GM21737 (cell line): ENCODE results near the gene RPL6.
"Not testable (repeated sequence)": the region's sequence is repeated elsewhere in the genome, so short reads cannot be mapped to it uniquely, and the experiment has no call there.

Experiments
- ATAC-seq: cut with Tn5 transposase; IDR thresholded peaks from one replicate; pipeline ENCODE4 v1.9.1; 2021; ENCODE audit warnings: mild to moderate bottlenecking, moderate library complexity; ENCODE audit not compliant: unreplicated experiment

RPL6 gene

DNA sequence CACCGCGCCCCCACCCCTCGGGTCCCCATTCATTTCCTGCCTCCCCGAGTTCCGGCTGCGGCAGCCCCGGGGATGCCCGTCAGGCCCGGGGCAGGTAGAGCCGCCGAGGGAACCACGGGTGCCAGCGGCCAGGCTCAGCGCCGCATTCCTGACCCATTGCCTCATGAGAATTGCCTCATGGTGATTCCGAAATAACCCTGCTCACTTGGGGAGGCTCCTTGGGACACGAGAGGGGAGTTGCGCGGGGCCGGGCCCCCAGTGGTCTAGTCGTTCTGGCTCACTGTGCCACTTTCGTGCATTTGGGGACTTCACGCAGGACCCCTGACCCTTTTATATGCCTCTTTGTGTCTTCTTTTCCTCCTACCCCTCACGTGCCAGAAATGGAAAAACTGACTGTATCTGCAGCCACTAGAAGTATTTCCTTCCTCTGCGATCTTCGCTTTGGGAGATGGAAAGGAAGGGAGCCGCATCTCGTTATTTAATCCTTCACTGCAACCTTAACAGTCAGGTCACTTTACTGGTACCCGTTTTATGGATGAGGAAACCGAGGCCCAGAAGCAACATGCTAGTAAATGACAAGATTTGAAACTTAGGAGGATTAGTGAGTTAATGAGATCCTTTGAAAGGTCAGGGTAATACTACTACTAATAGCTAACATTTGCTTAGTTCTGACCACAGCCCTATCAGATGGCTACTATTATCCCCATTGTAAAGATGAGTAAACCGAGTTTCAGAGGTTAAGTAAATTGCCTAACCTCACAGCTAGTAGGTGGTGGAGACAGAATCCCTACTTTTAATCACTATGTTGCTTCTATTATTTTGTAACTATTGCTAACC is 10.1 kb upstream of the RPL6 start:
- ATAC-seq = no peak

DNA sequence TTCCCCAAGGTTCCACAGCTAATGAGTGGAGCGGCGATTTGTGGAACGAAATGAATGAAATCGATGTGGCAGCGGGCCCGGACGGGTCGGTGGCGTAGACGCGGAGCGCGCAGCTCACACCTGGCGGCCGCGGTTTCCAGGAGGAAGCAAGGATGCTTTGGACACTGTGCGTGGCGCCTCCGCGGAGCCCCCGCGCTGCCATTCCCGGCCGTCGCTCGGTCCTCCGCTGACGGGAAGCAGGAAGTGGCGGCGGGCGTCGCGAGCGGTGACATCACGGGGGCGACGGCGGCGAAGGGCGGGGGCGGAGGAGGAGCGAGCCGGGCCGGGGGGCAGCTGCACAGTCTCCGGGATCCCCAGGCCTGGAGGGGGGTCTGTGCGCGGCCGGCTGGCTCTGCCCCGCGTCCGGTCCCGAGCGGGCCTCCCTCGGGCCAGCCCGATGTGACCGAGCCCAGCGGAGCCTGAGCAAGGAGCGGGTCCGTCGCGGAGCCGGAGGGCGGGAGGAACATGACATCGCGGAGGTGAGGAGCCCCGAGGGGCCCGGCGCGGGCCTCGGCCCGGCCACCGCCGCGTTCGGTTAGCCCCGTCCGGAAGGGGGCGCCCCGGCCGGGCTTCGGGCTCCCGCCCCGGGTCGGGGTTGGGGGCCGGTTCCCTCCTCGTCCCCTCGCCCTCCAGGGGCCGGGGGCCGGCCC is 9.3 kb upstream of the RPL6 start, which contains the start of gene PTPN11:
TSS of gene PTPN11 (plus strand) at position 340 of the 689 bp plus-strand sequence. CDS start at position 505, 165 bp downstream.
- ATAC-seq = peak; percentile 71

DNA sequence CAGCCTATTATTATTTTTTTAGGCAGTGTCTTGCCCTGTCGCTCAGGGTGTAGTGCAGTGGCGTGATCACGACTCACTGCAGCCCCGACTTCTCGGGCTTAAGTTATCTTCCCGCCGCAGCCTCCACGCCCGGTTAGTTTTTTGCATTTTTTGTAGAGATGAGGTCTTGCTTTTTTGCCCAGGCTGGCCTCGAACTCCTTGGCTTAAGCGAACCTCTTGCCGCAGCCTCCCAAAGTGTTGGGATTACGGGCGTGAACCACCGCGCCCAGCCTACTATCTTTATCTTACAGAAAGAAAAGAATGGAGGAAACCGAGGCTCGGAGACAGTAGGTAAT is 8.8 kb upstream of the RPL6 start:
- peak; percentile 2 for ATAC-seq

DNA sequence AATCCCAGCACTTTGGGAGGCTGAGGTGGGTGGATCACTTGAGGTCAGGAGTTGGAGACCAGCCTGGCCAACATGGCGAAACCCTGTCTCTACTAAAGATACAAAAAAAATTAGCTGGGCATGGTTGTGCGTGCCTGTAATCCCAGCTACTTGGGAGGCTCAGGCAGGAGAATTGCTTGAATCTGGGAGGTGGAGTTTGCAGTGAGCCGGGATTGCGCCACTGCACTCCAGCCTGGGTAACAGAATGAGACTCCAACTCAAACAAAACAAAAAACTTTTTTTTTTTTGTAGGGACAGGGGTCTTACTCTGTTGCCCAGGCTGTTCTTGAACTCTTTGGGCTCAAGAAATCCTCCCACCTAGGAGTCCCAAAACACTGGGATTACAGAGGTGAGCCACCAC is 6.1 kb upstream of the RPL6 start:
- not testable (repeated sequence) for ATAC-seq

DNA sequence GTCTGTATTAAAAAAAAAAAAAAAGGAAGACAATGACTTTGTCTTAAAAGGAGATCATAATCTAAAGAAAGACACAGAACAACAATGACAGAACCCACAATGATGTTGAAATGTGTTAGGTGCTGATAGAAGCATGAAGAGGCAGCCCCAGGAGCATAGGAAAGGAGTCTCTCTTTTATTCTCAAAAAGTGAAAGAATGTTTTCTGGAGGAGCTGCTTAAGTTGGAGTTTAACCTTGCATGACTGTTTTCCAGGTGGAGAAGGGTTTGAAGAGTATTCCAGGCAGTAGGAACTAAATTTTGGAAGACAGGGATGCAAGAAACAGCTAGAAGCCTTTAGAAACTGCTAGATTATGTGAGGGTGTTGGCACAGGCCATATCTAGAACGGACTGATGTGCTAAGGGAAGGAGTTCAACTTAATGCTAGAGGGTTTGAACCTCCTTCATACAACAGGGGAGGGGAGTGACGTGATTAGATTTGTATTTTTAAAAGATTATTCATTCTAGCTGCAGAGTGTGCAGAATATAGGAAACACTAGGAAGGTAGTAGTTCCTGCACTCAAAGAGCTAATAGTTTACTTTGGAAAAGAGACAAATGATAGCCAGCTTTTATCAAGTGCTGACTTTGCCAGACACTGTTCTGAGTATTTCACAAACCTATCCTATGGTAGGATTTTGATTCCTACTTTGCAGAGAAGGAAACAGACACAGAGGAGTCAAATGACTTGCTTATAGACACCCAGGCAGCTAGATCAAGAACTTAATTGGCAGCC is 4.6 kb upstream of the RPL6 start:
- no peak for ATAC-seq

DNA sequence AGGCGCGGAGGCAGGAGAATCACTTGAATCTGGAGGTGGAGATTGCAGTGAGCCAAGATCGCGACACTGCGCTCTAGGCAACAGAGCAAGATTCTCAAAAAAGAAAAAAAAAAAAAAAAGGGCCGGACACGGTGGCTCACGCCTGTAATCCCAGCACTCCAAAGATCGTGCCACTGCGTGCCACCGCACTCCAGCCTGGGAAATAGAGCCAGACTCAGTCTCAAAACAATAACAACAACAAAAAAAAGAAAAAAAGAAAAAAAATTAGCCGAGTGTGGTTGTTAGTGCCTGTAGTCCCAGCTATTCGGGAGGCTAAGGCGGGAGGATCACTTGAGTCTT is 470 bp upstream of the RPL6 start:
- no peak for ATAC-seq

DNA sequence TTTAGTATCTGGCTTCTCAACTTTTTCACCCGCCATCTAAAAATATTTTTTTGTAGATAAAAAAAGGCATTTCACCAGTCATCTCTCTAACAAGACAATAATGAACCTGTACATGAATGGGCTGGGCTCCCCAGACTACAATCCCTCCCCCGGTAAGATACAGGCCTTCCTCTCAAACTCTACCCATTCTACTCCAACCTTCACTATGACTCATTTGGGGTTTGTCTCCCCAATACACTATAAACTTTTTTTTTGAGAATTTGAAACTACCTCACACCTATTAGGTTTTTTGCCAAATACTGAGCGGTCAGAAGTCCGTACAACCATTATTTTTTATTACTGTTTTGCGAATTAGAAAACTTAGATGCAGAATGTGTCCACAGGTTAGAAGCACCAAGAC is 784 bp downstream of the RPL6 start:
- peak; percentile 5 for ATAC-seq

DNA sequence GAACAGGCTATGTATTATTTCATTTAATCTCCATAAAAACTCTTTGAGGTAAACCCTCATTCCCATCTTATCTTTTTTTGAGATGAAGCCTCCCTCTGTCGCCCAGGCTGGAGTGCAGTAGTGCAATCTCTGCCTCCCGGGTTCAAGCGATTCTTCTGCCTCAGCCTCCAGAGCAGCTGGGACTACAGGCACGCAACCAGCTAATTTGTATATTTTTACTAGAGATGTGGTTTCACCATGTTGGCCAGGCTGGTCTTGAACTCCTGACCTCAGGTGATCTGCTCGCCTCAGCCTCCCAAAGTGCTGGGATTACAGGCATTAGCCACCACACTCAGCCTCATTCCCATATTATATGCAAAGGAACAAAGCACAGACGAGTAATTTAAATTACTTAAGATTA is 1.7 kb downstream of the RPL6 start:
- ATAC-seq = not testable (repeated sequence)

DNA sequence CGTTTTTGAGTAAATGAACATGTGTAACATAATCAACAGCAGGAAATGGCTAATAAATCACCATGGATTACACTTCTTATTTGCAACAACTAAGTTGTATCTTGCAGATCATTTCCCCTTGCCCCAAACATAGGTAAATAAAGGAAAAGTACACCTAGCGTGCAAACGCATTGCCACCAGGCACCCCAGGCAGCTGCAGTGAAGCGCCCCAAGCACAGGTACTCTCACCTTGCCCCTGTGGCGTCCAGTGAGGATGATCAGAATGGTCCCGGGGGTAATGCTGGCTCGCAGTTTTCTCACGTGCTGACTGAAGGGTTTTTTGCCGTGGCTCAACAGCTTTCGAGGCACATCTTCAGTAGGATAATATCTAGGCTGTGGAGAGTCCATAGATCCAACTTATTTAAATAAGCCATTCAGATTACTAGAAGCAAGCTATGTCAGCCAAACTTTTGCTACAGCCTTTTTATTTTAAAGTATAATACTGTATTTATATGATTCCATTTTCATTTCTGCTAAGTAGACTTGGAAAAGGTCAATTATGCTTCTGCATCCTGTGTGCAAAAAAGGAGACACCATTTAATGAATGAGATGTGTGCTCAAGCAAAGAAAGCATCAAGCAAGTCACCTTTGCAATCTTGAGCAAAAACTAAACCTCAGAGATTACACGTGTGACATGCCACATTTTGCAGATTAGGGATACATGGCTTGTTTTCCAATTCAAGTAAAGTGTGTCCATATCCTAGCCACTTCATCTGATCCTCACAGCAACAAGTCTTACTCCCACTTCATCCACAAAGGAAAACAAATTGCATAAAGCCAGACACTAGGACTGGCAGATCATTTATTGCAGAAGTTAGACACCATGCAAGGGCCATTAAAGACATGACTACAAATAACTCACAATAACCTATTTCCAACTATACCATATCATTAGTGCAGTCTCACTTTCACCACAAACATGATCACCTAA is 2.6 kb downstream of the RPL6 start:
- ATAC-seq = no peak

DNA sequence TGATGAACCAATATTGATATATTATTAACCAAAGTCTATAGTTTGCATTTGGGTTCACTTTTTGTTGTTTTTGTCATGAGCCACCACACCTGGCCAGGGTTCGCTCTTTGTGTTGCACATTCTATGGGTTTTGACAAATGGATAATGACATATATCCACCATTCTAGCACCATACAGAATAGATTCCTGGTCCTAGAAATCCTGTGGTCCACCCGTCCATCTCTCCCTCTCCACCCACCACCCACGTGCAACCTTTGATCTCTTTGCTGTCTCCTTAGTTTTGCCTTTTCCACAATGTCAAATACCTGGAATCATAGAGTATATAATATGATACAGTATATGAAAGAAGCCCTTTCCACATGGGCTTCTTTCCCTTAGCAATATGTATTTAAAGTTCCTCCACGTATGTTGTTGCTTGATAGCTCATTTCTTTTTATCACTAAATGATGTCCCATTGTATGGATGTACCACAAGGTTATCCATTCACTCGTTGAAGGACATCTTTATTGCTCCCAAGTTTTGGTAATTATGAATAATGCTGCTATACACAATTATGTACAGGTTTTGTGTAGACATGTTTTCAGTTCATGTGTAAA is 7.4 kb downstream of the RPL6 start:
- no peak for ATAC-seq

DNA sequence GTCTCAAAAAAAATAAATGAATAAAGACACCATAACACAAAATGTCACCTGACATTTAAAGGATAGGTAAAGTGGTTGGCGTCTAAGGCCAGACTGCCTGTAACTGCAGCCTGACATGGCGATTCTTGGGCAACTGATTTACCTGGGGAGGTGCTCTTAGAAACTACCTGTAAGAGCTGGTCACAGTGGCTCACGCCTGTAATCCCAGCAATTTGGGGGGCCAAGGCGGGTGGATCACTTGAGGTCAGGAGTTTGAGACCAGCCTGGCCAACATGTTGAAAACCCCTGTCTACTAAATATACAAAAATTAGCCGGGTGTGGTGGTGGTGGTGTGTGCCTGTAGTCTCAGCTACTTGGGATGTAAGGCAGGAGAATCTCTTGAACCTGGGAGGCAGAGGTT is 8.4 kb downstream of the RPL6 start:
- ATAC-seq = no peak

DNA sequence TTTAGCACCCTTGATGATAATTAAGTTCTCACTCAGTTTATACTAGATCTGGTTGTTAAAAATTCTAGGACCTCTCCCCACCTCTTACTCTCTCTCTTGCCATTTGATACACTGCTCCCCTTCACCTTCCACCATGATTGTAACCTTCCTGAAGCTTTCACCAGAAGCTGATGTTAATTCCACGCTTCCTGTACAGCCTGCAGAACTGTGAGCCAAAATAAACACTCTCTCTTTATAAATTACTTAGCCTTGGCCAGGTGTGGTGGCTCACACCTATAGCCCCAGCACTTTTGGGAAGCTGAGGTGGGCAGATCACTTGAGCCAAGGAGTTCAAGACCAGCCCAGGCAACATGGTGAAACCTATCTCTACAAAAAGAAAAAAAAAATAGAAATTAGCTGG is 16.1 kb downstream of the RPL6 start:
- ATAC-seq = no peak

DNA sequence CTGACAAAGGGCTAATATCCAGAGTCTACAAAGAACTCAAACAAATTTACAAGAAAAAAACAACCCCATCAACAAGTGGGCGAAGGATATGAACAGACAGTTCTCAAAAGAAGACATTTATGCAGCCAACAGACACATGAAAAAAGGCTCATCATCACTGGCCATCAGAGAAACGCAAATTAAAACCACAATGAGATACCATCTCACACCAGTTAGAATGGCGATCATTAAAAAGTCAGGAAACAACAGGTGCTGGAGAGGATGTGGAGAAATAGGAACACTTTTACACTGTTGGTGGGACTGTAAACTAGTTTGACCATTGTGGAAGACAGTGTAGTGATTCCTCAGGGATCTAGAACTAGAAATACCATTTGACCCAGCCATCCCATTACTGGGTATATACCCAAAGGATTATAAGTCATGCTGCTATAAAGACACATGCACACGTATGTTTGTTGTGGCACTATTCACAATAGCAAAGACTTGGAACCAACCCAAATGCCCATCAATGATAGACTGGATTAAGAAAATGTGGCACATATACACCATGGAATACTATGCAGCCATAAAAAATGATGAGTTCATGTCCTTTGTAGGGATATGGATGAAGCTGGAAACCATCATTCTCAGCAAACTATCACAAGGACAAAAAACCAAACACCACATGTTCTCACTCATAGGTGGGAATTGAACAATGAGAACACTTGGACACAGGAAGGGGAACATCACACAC is 19.3 kb downstream of the RPL6 start:
- not testable (repeated sequence) for ATAC-seq

DNA sequence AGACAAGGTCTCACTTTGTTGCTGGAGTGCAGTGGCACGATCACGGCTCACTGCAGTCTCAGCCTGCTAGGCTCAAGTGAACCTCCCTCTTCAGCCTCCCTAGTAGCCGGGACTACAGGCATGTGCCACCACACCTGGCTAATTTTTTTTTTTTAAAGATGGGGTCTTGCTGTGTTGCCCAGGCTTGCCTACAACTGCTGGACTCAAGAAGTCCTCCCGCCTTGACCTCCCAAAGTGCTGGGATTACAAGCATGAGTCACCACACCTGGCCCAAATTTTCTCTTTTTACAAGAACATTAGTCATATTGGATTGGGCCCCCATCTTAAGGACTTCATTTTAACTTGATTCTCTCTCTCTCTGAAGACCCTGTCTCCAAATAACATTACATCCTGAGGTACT is 20.2 kb downstream of the RPL6 start:
- no peak for ATAC-seq

DNA sequence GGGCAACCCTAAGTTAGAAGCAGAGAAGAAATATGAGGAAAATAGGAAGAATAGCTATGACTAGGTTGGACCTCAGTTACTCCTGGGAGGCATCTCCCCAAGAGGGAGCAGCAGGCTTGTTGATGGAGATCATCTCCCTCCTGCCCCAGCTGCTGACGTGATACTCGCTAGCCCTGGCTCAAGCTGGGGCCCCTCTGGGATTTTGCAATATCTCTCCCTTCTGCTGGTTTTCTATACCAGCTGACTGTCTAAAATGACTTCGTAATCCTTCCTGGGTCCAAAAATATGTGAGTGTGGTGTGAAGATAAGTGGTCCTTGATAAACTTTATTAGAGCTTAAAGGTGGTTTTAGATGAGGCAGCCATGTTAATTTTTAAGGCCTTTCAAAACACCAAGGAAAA is 22.7 kb downstream of the RPL6 start:
- no peak for ATAC-seq

DNA sequence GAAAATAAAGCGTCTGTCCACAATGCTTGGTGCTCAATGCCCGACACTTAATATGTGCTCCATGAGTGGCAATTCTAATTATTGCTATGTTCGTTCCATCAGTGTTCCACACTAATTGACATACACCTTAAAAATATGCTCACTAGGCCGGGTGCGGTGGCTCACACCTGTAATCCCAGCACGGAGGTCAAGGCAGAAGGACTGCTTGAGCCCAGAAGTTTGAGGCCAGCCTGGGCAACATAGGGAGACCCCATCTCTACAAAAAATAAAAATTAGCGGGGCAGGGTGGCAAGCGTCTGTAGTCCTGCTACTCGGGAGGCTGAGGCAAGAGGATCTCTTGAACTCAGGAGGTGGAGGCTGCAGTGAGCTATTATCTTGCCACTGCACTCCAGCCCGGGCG is 26.5 kb downstream of the RPL6 start:
- ATAC-seq = no peak

DNA sequence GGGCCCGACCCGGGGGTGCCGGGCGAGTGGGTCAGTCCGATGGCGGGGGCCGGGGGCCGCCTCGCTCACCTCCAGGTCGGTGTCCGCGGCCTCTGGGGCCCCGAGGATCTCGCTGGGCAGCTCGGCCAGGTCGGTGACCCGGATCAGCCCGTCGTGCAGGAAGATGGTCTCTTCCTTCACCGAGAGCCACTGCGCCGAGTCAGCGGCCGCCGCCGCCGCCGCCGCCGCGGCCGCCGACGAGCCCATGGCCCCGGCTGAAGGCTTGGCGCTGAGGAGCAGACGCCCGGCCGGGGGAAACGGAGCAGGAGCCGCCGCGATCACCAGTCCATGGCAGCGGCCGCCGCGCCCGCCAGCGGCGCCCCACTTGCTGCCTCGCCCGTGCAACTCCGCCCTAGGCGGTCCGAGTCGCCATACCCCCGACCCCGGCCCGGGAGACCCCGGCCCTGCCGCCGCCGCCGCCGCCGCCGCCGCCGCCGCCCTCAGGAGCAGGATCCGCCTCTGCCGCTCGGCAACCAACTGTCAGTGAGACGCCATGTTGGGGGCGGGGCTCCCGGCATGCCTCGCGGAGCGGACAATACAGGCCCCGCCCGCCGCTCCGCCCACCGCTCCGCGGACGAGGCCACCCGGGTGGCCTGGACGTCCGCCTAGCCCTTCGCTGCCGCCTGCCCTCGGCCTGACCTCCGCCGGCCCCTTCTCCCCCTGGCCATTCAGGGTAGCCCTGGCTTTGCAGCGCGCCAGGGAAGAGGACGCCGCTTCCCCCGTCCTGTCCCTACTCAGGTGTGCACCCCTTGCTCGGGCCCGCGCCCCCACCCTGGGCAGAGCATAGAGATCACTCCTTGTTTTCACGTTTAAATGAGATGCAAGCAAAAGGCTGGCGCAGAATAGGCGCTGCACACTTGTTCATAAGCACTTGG is 27.3 kb downstream of the RPL6 start, which contains the start of gene HECTD4:
TSS of gene HECTD4 (minus strand) at position 549 of the 914 bp plus-strand sequence. CDS start at position 246, 303 bp downstream.
- ATAC-seq = peak; percentile 90

DNA sequence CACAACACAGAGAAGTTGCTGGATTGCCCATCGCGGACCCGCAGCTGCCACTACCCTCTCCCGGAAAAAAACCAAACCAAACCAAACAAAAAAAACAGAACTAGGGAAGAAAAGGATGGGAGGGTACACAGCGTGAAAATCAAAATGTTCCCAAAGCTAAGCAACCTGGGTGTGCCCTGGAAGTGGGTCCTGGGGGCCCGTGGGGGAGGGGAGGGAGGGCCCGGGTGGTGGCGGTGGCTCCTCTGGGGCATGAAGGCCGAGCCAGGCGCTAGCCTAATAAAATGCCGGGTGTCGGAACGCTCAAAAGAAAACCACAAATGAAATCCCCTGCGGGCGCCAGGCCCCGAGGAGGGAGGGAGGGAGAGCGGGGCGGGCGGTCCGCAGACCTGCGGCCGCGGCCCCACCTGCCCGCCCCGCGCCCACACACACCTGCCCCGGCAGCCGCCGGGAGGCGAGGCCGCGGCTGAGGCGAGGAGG is 28.0 kb downstream of the RPL6 start:
- ATAC-seq = peak; percentile 35
